ACC112 (cell line): Measurements from ENCODE around the gene PLCXD1.

Experiments used
- H2AFZ ChIP-seq: fragments of 200-600 bp; sonication (generic); one replicate; pipeline ENCODE4 v1.6.0; 2017; ENCODE audit warnings: antibody characterized with exemption, low read length; ENCODE audit not compliant: unreplicated experiment
- H3K27ac ChIP-seq: fragments of 200-600 bp; sonication (generic); 2 replicates; pipeline ENCODE4 v1.5.1; 2014; ENCODE audit warnings: low read depth, mild to moderate bottlenecking, antibody characterized with exemption, low read length, moderate library complexity
- H3K27me3 ChIP-seq: fragments of 200-600 bp; sonication (generic); 2 replicates; pipeline ENCODE4 v1.6.1; 2014; ENCODE audit warnings: mild to moderate bottlenecking, antibody characterized with exemption, low read length, moderate library complexity, mixed read lengths; ENCODE audit not compliant: insufficient read depth
- H3K36me3 ChIP-seq: fragments of 200-600 bp; sonication (generic); 2 replicates; pipeline ENCODE4 v1.6.1; 2016; ENCODE audit warnings: mild to moderate bottlenecking, antibody characterized with exemption, low read length, moderate library complexity, mixed read lengths; ENCODE audit not compliant: insufficient read depth
- H3K4me1 ChIP-seq: fragments of 200-600 bp; sonication (generic); one replicate; pipeline ENCODE4 v1.6.1; 2016; ENCODE audit warnings: low read length, mixed read lengths; ENCODE audit not compliant: insufficient read depth, unreplicated experiment, control insufficient read depth
- H3K4me3 ChIP-seq: fragments of 200-600 bp; sonication (generic); 2 replicates; pipeline ENCODE4 v1.5.1; 2014; ENCODE audit warnings: mild to moderate bottlenecking, low read depth, low read length
- H3K79me2 ChIP-seq: fragments of 200-600 bp; sonication (generic); one replicate; pipeline ENCODE4 v1.6.0; 2016; ENCODE audit warnings: low read length; ENCODE audit not compliant: control insufficient read depth, unreplicated experiment, insufficient read depth

Gene PLCXD1

GRCh38 chrX:311156-312129, 30.3 kb downstream of the PLCXD1 start:
- H3K4me1 ChIP-seq, result no peaks in the 10 kb centered on the region
- H3K79me2 ChIP-seq, result peaks cover 3% of the 10 kb centered on the region
- no peak overlapping the region for H3K4me3 ChIP-seq
- H3K27me3 ChIP-seq, result no peaks in the 10 kb centered on the region
- H3K36me3 ChIP-seq, result peaks cover 66% of the 10 kb centered on the region
- no peak overlapping the region for H3K27ac ChIP-seq
- H2AFZ ChIP-seq, result no peak overlapping the region

DNA sequence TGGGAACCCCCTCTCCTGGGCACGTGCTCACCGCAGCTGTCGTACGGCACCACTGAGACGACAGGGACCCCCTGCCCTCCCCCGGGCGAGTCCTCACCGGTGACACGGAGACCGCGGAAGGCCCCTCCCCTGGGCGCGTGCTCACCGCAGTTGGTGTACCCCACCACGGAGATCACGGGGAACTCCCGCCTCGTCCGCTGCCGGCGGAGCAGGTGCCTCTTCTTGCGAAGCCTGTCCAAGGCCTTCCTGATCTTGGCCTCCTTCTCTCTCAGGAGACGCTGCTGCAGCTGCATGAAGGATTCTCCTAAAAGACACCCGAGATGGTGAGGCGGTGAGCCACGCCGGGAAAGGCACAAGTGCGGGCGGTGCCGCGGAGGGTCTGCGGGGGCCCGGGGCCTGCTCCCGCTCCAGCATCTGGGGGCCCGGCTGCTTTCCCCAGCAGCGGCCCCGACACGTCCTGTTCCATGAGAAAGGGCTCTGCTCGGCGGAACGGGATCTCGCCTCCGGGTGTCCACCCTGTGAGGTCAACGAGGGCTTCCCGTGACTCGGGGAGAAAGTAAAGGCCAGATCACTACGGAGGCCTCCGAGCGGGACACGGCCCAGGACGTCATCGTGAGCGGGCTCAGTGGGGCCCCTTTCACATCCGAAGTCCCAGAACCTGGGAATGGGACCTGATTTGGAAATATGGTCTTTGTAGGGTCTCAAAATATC, 31.6 kb downstream of the PLCXD1 start:
- peaks cover 61% of the 10 kb centered on the region for H3K36me3 ChIP-seq
- H2AFZ ChIP-seq, result no peak overlapping the region
- H3K27ac ChIP-seq, result no peak overlapping the region
- H3K4me1 ChIP-seq, result no peaks in the 10 kb centered on the region
- H3K27me3 ChIP-seq, result no peaks in the 10 kb centered on the region
- no peak overlapping the region for H3K4me3 ChIP-seq
- H3K79me2 ChIP-seq, result peaks cover 10% of the 10 kb centered on the region

- Histone ChIP-seq H3K27ac (no peak overlapping the region), H3K4me1 (no peaks in the 10 kb centered on the region), H2AFZ (no peak overlapping the region), H3K36me3 (peaks cover 54% of the 10 kb centered on the region), H3K4me3 (no peak overlapping the region), H3K79me2 (peaks cover 10% of the 10 kb centered on the region), H3K27me3 (no peaks in the 10 kb centered on the region)
Measured at GRCh38 chrX:313546-313945, 32.4 kb downstream of the PLCXD1 start.

DNA sequence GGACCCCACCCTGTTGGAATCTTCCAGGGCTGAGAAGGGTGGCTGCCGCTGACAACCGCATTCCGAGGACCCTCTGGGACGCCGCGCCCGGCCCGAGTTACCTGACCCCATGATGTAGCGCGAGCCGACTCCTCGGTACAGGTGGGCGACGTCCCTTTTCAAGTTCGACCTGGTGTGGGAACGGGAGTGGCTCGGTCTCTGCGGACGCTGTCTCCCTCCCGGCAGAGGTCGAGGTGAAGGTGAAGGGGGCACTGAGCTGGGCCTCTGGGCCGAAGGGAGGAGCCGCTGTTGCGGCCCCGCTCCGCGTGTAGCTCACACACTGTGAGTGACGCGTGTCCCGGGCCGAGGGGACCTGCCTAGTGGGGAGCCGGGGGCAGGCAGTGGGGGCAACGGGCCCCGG, 32.9 kb downstream of the PLCXD1 start:
- Histone ChIP-seq H3K4me1 (no peaks in the 10 kb centered on the region), H3K27ac (no peak overlapping the region), H3K36me3 (peaks cover 51% of the 10 kb centered on the region), H3K79me2 (peaks cover 10% of the 10 kb centered on the region), H2AFZ (no peak overlapping the region), H3K4me3 (no peak overlapping the region), H3K27me3 (no peaks in the 10 kb centered on the region)

DNA sequence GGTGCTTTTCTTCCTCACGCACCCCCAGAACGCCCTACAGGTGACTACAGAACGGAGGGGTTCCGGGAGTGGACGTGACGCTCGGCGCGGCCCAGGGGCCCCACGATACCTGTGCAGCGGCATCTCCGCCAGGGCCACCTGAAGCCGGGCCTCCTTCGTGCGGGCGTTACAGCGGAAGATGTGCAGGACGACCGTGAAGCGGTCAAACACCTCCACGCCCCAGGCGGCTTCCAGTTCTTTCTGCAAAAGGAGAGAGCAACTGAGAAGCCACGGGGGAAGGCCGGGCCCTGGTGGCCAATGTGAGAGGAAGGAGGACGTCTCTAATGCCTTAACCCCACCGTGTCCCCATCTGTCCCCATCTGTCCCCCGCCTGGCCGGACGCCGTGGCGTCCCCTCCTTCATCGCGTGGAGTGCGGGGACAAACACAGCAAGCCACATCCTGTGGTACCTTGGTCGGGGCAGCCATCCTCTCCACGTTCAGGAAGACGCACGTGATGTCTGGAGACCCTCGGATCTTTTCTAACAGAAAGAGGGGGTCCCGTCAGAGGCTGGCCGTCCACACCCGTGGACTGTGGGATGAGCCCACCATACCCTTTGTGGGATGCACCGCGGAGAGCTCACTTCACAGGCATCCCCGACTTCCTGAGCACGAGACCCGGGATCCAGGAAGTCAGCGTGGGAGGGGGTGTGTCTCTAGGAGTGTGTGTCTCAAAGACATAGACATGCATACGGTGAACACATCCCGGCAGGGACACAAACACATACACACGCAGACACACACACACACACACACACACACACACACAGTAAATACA, 33.8 kb downstream of the PLCXD1 start:
- no peak overlapping the region for H3K4me3 ChIP-seq
- no peaks in the 10 kb centered on the region for H3K27me3 ChIP-seq
- H2AFZ ChIP-seq, result no peak overlapping the region
- H3K36me3 ChIP-seq, result peaks cover 47% of the 10 kb centered on the region; the same call in 1 of the 2 replicates
- H3K27ac ChIP-seq, result no peak overlapping the region
- H3K79me2 ChIP-seq, result peaks cover 20% of the 10 kb centered on the region
- H3K4me1 ChIP-seq, result no peaks in the 10 kb centered on the region

- H3K36me3 ChIP-seq, result peaks cover 38% of the 10 kb centered on the region; the same call in 1 of the 2 replicates
- H3K27me3 ChIP-seq, result no peaks in the 10 kb centered on the region
- H3K4me1 ChIP-seq, result peaks cover 3% of the 10 kb centered on the region
- H2AFZ ChIP-seq, result no peak overlapping the region
- 0 out of 2 replicates have a peak overlapping the region, but pooled peaks have one; percentile 21 for H3K4me3 ChIP-seq
- no peak overlapping the region for H3K27ac ChIP-seq
- H3K79me2 ChIP-seq, result peaks cover 28% of the 10 kb centered on the region
Measured at GRCh38 chrX:316351-317325, 35.5 kb downstream of the PLCXD1 start.

DNA sequence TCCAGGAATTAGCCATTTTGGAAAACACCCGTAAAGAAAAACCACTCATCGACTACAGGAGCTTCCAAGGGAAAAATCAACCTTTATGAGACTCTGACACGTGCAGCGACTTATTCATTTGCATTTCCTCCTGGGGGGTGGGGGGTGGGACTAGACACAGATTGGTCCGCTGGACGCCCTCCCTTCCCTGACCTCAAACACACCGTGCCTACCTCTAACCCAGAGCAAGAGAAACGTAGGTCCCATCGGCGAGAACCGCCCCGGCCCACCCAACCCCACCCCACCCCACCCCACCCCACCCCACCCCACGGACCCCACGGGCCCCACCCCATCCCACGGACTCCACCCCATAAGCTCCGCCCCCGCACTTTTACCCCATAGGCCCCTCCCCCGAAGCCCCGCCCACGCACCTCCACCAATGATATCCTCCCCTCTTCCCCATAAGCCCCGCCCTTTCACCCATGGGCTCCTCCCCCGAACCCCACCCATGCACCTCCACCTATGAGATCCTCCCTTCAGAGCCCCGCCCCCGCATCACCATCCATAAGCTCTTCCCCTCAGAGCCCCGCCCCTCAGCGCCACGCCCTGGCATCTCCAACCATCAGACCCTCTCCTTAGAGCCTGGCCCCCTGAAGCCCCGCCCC, 36.4 kb downstream of the PLCXD1 start:
- H2AFZ ChIP-seq, result no peak overlapping the region
- peak overlapping the region; percentile 97 for H3K4me3 ChIP-seq
- peak overlapping the region; percentile 89 for H3K27ac ChIP-seq
- H3K79me2 ChIP-seq, result peaks cover 28% of the 10 kb centered on the region
- H3K4me1 ChIP-seq, result peaks cover 3% of the 10 kb centered on the region
- H3K27me3 ChIP-seq, result no peaks in the 10 kb centered on the region
- peaks cover 29% of the 10 kb centered on the region; the same call in 1 of the 2 replicates for H3K36me3 ChIP-seq

DNA sequence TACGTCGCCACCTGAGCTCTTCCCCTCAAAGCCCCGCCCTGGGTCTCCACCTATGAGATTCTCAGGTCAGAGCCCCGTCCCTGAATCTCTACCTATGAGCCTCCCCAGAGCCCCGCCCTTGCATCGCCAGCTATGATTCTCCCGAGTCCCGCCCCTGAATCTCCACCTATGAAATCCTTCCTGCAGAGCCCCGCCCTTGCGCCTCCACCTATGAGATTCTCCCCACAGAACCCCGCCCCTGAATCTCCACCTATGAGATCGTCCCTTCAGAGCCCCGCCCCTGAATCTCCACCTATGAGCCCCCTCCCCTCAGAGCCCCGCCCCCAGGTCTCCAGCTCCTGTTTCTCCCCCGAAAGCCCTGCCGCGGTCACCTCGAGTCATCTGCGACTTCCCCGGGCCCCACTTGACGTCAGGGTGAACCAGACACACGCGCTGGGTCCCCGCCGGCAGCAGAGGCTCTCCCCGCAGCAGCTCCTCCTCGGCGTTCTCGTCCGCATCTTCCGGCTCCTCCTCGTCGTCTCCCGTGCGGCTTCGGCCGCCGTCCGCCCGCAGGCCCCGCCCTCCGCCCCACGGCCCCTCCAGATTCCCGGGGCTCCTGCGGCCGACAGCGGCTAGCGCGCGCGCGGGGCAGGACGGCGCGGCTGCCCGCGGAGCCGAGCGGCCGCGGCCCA, 37.0 kb downstream of the PLCXD1 start:
- Histone ChIP-seq H2AFZ (peak overlapping the region; percentile 89), H3K27me3 (no peaks in the 10 kb centered on the region), H3K4me1 (peaks cover 3% of the 10 kb centered on the region), H3K4me3 (peak overlapping the region; percentile 97), H3K36me3 (peaks cover 23% of the 10 kb centered on the region; the same call in 1 of the 2 replicates), H3K27ac (peak overlapping the region; percentile 89), H3K79me2 (peaks cover 28% of the 10 kb centered on the region)
